H9 (cell line): ENCODE data around the gene MICAL3. TPM values are rescaled to one million over a fixed set of nuclear protein-coding genes. Genes with fewer than 3 reads are reported as not detected.

Source experiments
- DNase-seq: peaks from one replicate; pipeline ENCODE4 v3.0.0-alpha.2; 2017
- H2AFZ ChIP-seq: one replicate; pipeline ENCODE4 v1.6.1; 2013; ENCODE audit warnings: mild to moderate bottlenecking, low read length, control low read depth, moderate library complexity
- H2AK5ac ChIP-seq: 2 replicates; pipeline ENCODE4 v1.6.1; 2013; ENCODE audit warnings: low read length, control low read depth, mixed read lengths; ENCODE audit not compliant: insufficient read length
- H2BK120ac ChIP-seq: one replicate; pipeline ENCODE4 v1.6.1; 2013; ENCODE audit warnings: low read depth, mild to moderate bottlenecking, low read length, control low read depth, inconsistent platforms; ENCODE audit not compliant: poor library complexity, severe bottlenecking
- H2BK12ac ChIP-seq: 2 replicates; pipeline ENCODE4 v1.6.1; 2013; ENCODE audit warnings: low read length, control low read depth, mixed read lengths, low read depth; ENCODE audit not compliant: insufficient read length
- H2BK15ac ChIP-seq: 2 replicates; pipeline ENCODE4 v1.6.1; 2013; ENCODE audit warnings: low read depth, low read length, control low read depth
- H2BK20ac ChIP-seq: one replicate; pipeline ENCODE4 v1.6.1; 2013; ENCODE audit warnings: low read depth, mild to moderate bottlenecking, low read length, control low read depth, inconsistent platforms; ENCODE audit not compliant: poor library complexity, severe bottlenecking
- H2BK5ac ChIP-seq: 2 replicates; pipeline ENCODE4 v1.6.1; 2013; ENCODE audit warnings: low read length, control low read depth, mixed read lengths; ENCODE audit not compliant: insufficient read length
- H3K14ac ChIP-seq: 2 replicates; pipeline ENCODE4 v1.6.1; 2013; ENCODE audit warnings: low read length, control low read depth; ENCODE audit not compliant: insufficient read depth
- H3K18ac ChIP-seq: 2 replicates; pipeline ENCODE4 v1.6.1; 2013; ENCODE audit warnings: low read depth, mild to moderate bottlenecking, mixed read lengths, low read length, control low read depth; ENCODE audit not compliant: insufficient read length
- H3K23ac ChIP-seq: 2 replicates; pipeline ENCODE4 v1.6.1; 2013; ENCODE audit warnings: low read length, control low read depth, mixed read lengths, low read depth; ENCODE audit not compliant: insufficient read length
- H3K23me2 ChIP-seq: 2 replicates; pipeline ENCODE4 v1.6.1; 2013; ENCODE audit warnings: low read depth, mild to moderate bottlenecking, mixed read lengths, low read length, control low read depth; ENCODE audit not compliant: insufficient read length, poor library complexity, severe bottlenecking
- H3K27ac ChIP-seq: 2 replicates; pipeline ENCODE4 v1.5.1; 2013; ENCODE audit warnings: low read length, control low read depth, mixed read lengths, low read depth; ENCODE audit not compliant: insufficient read length
- H3K27me3 ChIP-seq: 2 replicates; pipeline ENCODE4 v1.6.1; 2013; ENCODE audit warnings: low read length, control low read depth, inconsistent platforms; ENCODE audit not compliant: insufficient read depth
- H3K4ac ChIP-seq: 2 replicates; pipeline ENCODE4 v1.6.1; 2013; ENCODE audit warnings: low read depth, mild to moderate bottlenecking, control low read depth, inconsistent platforms, low read length, moderate library complexity
- H3K4me1 ChIP-seq: 2 replicates; pipeline ENCODE4 v1.6.1; 2013; ENCODE audit warnings: low read length, control low read depth, inconsistent platforms; ENCODE audit not compliant: insufficient read depth
- H3K4me2 ChIP-seq: 2 replicates; pipeline ENCODE4 v1.6.1; 2013; ENCODE audit warnings: low read length, control low read depth, mixed read lengths; ENCODE audit not compliant: insufficient read length, insufficient read depth
- H3K56ac ChIP-seq: 2 replicates; pipeline ENCODE4 v1.6.1; 2013; ENCODE audit warnings: low read depth, mild to moderate bottlenecking, mixed read lengths, low read length, control low read depth; ENCODE audit not compliant: insufficient read length
- H3K79me1 ChIP-seq: 2 replicates; pipeline ENCODE4 v1.6.1; 2013; ENCODE audit warnings: low read depth, mild to moderate bottlenecking, moderate library complexity, low read length, control low read depth, inconsistent platforms; ENCODE audit not compliant: insufficient read depth, poor library complexity, severe bottlenecking
- H3K79me2 ChIP-seq: 2 replicates; pipeline ENCODE4 v1.6.1; 2013; ENCODE audit warnings: low read length, control low read depth, inconsistent platforms; ENCODE audit not compliant: insufficient read depth
- H3K9ac ChIP-seq: 2 replicates; pipeline ENCODE4 v1.6.1; 2013; ENCODE audit warnings: low read length, control low read depth, mixed read lengths; ENCODE audit not compliant: insufficient read length; ENCODE audit errors: extremely low read depth
- H3K9me3 ChIP-seq: one replicate; pipeline ENCODE4 v1.6.1; 2013; ENCODE audit warnings: low read depth, low read length, inconsistent platforms; ENCODE audit not compliant: control insufficient read depth
- H3T11ph ChIP-seq: one replicate; pipeline ENCODE4 v1.6.1; 2013; ENCODE audit warnings: mild to moderate bottlenecking, low read length, control low read depth, inconsistent platforms
- H4K20me1 ChIP-seq: one replicate; pipeline ENCODE4 v1.6.1; 2013; ENCODE audit not compliant: control insufficient read depth, insufficient read length, insufficient read depth
- H4K5ac ChIP-seq: 2 replicates; pipeline ENCODE4 v1.6.1; 2013; ENCODE audit warnings: low read depth, mild to moderate bottlenecking, mixed read lengths, low read length, control low read depth; ENCODE audit not compliant: insufficient read length
- H4K8ac ChIP-seq: replicated peaks from 2 replicates; pipeline ENCODE4 v1.6.1; 2013; ENCODE audit warnings: low read length, control low read depth, mixed read lengths, low read depth; ENCODE audit not compliant: insufficient read length
- H4K91ac ChIP-seq: 2 replicates; pipeline ENCODE4 v1.6.1; 2013; ENCODE audit warnings: low read depth, mild to moderate bottlenecking, moderate library complexity, mixed read lengths, low read length, control low read depth; ENCODE audit not compliant: insufficient read length
- H3K27ac Mint-ChIP-seq, 3 experiments: 2 replicates in 2 of 3; 3 replicates in 1 of 3; pipeline ENCODE4 v1.8.0; 2020 to 2021; ENCODE audit warnings: mixed read lengths in 3 of 3, mild to moderate bottlenecking in 1 of 3, moderate library complexity in 1 of 3
- H3K27me3 Mint-ChIP-seq: 2 replicates; pipeline ENCODE4 v1.8.0; 2021; ENCODE audit warnings: low read depth, mild to moderate bottlenecking, moderate library complexity, mixed read lengths
- H3K36me3 Mint-ChIP-seq, 3 experiments: 2 replicates in 2 of 3; 3 replicates in 1 of 3; pipeline ENCODE4 v1.8.0; 2020 to 2021; ENCODE audit warnings: low read depth in 3 of 3, mixed read lengths in 3 of 3; ENCODE audit not compliant: insufficient read depth in 1 of 3
- H3K4me1 Mint-ChIP-seq, 2 experiments: 2 replicates each; pipeline ENCODE4 v1.8.0; 2020; ENCODE audit warnings: mixed read lengths in 2 of 2
- H3K4me3 Mint-ChIP-seq, 2 experiments: 2 replicates in 1 of 2; 3 replicates in 1 of 2; pipeline ENCODE4 v1.8.0; 2020 to 2021; ENCODE audit warnings: mild to moderate bottlenecking in 2 of 2, mixed read lengths in 2 of 2, moderate library complexity in 1 of 2
- H3K9me3 Mint-ChIP-seq, 2 experiments: 2 replicates in 1 of 2; 3 replicates in 1 of 2; pipeline ENCODE4 v1.8.0; 2020; ENCODE audit warnings: mild to moderate bottlenecking in 2 of 2, mixed read lengths in 2 of 2, moderate library complexity in 1 of 2
- CTCF ChIP-seq: fragments of 200-600 bp; sonication (generic); conservative IDR thresholded peaks from 3 replicates; pipeline ENCODE4 v1.8.0; 2021; ENCODE audit warnings: antibody characterized with exemption, mild to moderate bottlenecking
- WGBS: extraction: QIAGEN DNeasy Blood & Tissue Kit; methylation state at CpG from one replicate; pipeline ENCODE4 v1.1.7; 2013; ENCODE audit warnings: missing lambda C conversion rate, low lambda C conversion rate, mixed read lengths; ENCODE audit not compliant: insufficient read length; ENCODE audit errors: extremely low coverage; 5-methylcytosine and 5-hydroxymethylcytosine counted together
- total RNA-seq: library from RNA; stranded (reverse); gene quantifications from 2 replicates; pipeline ENCODE4 v1.2.1, GENCODE V29; 2021

Gene MICAL3
- total RNA-seq, 1 experiment from 2014 or later, result 50.2 TPM

GRCh38 chr22:17944256-17944655 is 80.1 kb downstream of the MICAL3 start:
- Histone ChIP-seq H3K9me3 (no peaks in the 10 kb centered on the region), H2BK15ac (no peak overlapping the region), H2BK5ac (no peak overlapping the region), H3K14ac (0 out of 2 replicates have a peak overlapping the region, but pooled peaks have one; percentile 34), H2AK5ac (no peak overlapping the region), H3K27ac (no peak overlapping the region), H3K79me1 (peaks cover 13% of the 10 kb centered on the region), H3K56ac (no peak overlapping the region), H4K8ac (no peak overlapping the region), H3K4me1 (peaks cover 11% of the 10 kb centered on the region; the same call in 1 of the 2 replicates), H2AFZ (no peak overlapping the region), H3K79me2 (no peaks in the 10 kb centered on the region; the same call in 1 of the 2 replicates), H2BK20ac (no peak overlapping the region), H3K23ac (no peak overlapping the region), H3K23me2 (no peaks in the 10 kb centered on the region), H4K5ac (no peak overlapping the region), H3T11ph (no peak overlapping the region), H3K4ac (no peak overlapping the region), H4K20me1 (no peaks in the 10 kb centered on the region), H2BK12ac (no peak overlapping the region), H3K4me2 (no peak overlapping the region), H3K27me3 (no peaks in the 10 kb centered on the region), H2BK120ac (no peak overlapping the region), H3K18ac (no peak overlapping the region), H4K91ac (no peak overlapping the region), H3K9ac (no peak overlapping the region)
- TF ChIP-seq CTCF, result no peak
- H3K4me1 Mint-ChIP-seq, result peaks cover 57 to 80% of the 10 kb centered on the region in 2 experiments
- H3K9me3 Mint-ChIP-seq, result no peaks in the 10 kb centered on the region
- no peak for DNase-seq
- peak overlapping the region; percentile 58 to 93 (median 64); a peak in 5 of 7 replicates for H3K27ac Mint-ChIP-seq
- no CpG with 5 or more reads among the region's 9 CpGs for WGBS
- H3K27me3 Mint-ChIP-seq, result no peaks in the 10 kb centered on the region
- peak overlapping the region in 1 of 2 experiments; percentile 15; a peak in 1 of 5 replicates for H3K4me3 Mint-ChIP-seq
- H3K36me3 Mint-ChIP-seq, result no peaks in the 10 kb centered on the region
